ENCODE results near the gene COQ3.

Gene COQ3

DNA sequence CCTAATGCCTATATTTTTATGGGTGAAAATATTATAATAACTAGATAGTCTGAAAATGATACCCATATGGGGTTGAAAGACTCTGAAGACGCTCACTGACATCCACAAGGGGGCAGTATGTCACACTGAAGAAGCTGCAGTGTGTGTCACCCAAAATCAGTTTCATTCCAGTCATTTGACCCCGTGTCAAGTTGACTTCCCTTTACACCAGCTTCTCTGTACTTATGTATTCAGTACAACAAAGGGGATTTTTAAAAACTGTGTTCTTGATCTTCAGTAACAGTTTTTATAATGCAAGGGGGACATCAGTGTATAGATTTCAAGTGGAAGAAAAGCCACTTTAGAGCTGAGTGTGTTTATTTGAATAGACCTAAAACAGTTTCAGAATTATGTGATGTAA is 63.8 kb downstream of the COQ3 start:
- DNase-seq: peak; percentile 24

GRCh38 chr6:99324996-99325395 is 69.0 kb downstream of the COQ3 start:
- DNase-seq: no peak

Measured in NCI-H748 treated with DMSO at 0.1 percent for 48 hours (cell line).